GF-D8 (cell line): ENCODE data around the gene ASPRV1.
A peak's percentile ranks its signal among the peaks of the same experiment; 100 is the strongest.

Experiments
- DNase-seq: peaks from one replicate; lab custom pipeline; 2025; lab: John Stamatoyannopoulos, UW

The ASPRV1 gene

GRCh38 chr2:69988086-69988635 lies 26.7 kb upstream of the ASPRV1 start:
- no peak for DNase-seq

DNA sequence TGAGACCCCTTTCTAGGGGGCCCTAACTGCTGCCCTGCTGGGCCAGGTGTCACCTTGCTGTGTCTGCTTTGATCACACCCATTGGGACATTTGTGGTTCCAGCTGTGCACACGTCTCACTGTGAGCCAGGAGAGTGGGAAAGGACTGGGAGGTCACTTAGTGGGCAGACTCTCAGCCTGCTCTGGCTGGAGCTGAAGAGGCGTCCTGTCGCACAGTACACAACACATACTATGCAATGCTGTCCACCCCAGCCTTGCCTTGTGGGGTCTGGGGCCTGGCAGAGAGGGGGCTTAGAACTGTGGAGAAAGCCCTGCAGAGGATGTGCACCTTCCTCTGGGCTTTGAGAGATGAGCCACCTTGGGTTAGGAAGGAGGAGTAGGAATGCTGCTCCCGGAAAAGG lies 25.3 kb upstream of the ASPRV1 start:
- DNase-seq, result no peak

- DNase-seq, result peak; percentile 91
These were observed 24.3 kb upstream of the ASPRV1 start for GRCh38 chr2:69985688-69986087.

DNA sequence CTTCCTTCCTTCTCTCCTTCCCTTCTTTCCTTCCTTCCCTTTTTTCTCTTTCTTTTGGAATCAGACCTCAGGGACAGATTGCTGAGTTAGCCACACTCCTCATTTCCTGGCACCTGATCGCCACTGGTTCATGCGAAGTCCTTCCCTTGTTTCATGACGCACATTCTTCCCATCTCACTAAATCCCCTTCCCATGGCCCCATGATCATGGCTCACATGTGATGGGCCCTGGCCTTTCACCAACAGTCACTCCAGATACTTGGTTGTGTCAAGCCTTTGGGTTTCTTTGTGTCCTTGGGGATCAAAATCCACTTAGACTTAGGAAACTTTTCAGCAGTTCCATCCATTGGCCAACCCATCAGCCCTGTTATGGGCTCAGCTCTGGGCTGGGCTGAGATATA lies 23.8 kb upstream of the ASPRV1 start:
- no peak for DNase-seq

DNA sequence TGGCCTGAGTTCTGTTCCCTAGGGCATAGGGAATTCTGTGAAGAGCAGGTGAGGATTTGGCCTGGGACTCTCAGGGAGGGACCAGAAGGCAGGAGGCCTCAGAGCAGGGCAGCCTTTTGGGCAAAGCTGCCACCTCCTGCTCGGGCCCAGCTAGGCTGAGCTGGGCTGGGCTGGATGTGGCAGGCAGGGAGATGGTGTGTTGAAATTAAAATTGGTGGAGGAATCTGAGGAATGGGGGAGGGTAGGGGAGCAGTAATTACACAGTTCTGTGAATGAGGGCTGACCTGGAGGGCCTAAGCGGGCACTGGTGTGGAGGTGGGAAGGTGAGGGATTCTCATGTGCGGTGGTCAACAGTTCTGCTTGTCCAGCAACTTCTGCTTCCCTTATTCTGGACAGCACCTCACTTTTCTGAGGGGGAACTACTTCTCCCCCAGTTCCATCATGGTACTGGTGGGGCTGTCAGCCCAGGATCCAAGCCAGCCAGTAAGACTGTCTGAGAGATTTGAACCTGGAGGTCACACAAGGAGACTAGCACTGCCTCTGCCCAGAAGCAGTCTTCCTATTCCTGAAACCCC lies 22.0 kb upstream of the ASPRV1 start:
- DNase-seq, result no peak

DNA sequence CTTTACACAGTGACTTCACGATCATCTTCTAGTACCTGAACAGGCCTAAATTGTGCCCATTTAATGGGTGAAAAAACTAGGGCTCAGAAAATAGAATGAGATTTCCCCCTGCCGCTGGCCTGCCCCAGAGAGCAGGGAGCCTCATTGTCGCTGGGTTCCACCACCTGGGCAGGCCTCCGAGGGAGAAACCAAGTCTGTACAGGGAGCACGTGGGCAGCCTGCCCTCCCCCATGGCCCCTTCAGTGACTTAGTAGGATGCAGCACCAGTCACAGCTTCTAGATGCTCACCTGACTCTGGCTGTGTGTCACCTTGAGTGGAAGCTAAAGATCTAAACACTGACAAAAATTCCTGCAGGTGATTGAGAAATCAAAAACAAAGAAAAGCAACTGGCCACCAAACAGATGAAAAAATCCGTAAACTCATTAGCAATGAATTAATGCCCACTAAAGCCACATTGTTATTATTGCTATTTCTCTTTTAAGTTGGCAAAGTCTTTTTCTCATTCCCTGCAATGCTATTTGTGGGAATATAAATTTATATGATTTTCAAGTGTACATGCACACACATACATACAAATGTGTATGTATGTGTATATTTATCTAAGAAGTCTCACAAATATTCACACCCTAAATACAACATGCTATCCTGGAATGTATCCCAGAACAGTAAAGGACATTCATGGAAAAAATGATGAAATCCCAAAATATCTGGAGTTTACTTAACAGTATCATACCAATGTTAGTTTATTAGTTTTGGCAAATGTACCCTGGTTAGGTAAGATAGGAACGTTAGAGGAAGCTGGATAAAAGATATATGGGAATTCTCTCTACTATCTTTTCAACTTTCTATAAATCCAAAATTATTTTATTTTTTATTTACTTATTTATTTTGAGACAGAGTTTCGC lies 18.7 kb upstream of the ASPRV1 start:
- DNase-seq, result no peak

DNA sequence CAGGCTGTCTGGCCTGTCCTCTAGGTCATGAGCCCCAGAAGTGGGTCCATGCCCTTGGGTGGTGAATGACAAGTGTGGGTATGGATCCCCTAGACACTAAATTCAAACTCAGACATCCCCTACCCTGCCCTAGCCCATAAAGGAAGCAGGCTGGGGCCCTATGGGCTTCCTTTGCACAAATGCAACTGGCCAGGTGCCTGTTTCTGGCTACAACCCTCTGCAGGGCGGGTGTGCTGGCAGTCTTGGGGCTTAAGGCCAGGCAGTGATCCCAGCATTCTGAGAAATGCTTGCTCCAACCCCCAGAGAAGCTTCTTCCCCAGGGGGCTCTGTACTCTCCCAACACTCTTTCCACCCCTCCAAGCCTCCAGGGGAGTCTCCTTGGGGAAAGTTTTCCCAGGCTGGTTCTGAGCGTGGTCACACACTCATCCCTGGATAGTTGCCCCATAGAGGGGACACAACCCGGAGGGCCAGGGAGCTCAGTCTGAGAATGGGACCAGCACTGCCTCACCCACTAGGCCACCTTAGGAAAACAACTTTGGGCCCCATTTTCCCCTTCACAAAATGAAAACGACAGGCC lies 16.6 kb upstream of the ASPRV1 start:
- peak; percentile 58 for DNase-seq

- peak; percentile 54 for DNase-seq
These were observed 15.8 kb upstream of the ASPRV1 start for GRCh38 chr2:69977186-69977585.

DNA sequence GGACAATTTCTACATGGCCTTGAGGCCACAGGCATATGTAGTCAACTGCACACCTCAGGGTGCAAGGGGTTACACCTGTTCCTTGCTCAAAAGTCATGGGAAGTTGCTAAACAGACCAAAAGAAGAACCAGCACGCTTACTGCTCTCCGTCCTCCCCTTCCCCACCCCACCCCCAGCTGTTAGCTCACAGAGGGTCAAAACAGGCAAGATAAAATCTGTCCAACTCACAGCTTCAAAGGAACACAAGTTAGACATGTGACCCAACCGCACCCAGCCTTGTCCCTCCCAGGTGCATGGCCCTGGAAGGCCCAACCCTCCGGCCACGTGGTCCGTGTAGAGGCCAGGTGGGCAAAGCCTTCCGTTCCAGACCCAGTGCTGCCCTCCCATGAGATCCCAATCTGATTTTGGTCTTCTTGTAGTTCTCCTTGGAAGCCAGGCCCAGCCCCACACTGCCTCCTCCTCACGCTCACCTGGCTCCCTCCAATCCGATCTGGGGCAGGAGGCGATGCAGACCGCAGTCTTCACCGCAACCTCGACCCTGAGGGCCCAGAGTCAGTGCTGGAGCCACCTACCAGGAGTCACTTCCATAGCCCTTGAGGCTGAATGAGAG lies 14.5 kb upstream of the ASPRV1 start:
- peak; percentile 88 for DNase-seq

GRCh38 chr2:69975136-69975852 lies 13.9 kb upstream of the ASPRV1 start:
- no peak for DNase-seq

- DNase-seq, result no peak
These were observed 11.9 kb upstream of the ASPRV1 start for GRCh38 chr2:69973335-69973735.

- no peak for DNase-seq
These were observed 11.4 kb upstream of the ASPRV1 start for GRCh38 chr2:69972822-69973221.

- DNase-seq, result no peak
These were observed 8.6 kb upstream of the ASPRV1 start for GRCh38 chr2:69969991-69970390.

DNA sequence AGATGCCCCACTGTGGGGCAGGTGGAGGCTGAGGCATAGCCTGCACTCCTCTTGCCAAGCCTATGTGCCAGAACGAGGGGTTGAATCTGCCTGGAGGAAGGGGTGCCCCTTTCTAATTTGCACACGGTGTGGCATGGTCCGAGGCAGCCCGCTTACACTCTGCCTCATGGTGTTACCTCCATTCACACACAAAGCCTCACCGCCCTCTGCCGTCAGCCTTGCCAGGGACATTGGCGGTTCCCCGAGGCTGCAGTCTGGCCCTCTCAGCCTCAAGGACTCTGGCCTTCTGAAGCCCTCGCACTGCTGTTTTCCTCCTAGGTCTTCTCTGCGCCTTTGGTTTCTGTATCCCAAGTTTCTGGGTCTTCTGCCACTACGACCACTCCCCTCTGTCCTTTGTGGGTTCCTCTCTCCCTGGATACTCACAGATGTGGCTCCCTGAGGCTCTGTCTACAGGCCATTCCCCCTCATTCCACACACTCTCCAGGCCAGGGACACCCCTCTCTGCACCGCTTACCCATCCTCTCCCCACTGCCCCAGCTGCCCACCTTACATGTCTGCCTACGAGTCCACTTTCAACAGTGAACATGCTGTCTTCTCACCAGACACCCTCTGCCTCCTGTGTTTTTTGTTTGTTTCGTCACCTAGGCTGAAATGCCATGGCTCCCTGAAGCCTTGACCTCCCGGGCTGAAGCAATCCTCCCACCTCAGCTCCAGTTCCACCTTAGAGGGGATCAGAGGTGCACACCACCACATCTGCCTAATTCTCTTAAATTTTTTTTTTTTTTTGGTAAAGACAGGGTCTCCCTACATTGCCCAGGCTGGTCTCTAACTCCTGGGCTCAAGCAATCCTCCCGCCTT lies 7.9 kb upstream of the ASPRV1 start:
- DNase-seq, result no peak

DNA sequence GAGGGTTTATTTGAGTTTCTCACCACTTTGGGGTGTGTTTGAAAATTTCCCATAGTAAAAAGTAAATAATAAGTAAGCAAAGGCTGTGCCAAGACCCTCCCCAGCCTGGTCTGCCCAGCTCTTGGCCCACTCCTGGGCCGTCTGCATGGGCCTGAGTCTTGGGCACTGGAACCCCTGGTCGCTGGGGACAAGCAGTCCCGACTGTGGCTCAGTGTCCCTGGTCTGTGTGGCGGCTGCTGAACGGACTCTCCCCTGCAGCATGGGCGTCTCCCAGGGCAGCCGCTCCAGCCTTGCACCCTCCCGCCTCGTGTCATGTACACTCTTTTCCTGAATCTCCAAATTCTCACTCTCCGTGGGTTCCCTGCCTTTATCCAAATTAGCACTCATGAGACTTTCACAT lies 7.2 kb upstream of the ASPRV1 start:
- no peak for DNase-seq

GRCh38 chr2:69966496-69966895 lies 5.1 kb upstream of the ASPRV1 start:
- no peak for DNase-seq

- DNase-seq, result no peak
These were observed 4.5 kb upstream of the ASPRV1 start for GRCh38 chr2:69965756-69966445.

DNA sequence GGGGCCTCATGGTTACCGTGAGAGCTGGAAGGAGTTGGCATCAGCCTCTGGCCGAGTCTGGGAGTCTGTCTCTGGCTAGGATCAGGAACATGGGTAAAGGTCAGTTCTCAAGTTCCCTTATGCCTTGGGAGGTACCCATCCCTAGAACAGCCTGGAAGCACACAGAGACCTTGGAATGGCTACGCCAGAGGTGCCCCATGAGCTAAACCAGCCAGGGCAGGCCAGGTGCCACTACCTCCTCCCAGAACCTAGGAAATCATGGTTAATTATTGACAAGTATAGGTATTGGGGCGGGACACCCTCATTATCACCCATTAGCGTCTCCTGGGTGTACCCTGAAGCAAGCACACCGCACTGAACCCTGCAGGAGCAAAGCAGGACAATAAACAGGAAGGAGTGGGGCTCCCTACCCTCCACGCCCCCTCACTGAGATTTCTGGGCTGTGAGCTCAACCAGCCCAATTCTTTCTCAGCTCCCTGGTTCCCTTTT lies 3.0 kb upstream of the ASPRV1 start:
- no peak for DNase-seq

- DNase-seq, result no peak
These were observed 1.7 kb upstream of the ASPRV1 start for GRCh38 chr2:69962986-69963730.
